Fibroblast of lung (primary cell): Measurements from ENCODE around the gene TMEM255B. TPM values are rescaled to one million over a fixed set of nuclear protein-coding genes. Genes with fewer than 3 reads are reported as not detected.

Source experiments
- DNase-seq, 2 donors: peaks; one replicate each; pipeline versions ENCODE4 v3.0.0 to v3.0.0-alpha.2; 2010; ENCODE audit warnings: low read depth in 2 of 2
- H2AFZ ChIP-seq: 2 replicates; pipeline ENCODE4 v1.5.1; 2012; ENCODE audit warnings: low read length, control low read depth, inconsistent platforms
- H3K27ac ChIP-seq: 2 replicates; pipeline ENCODE4 v1.5.1; 2011; ENCODE audit warnings: low read length, control low read depth; ENCODE audit not compliant: insufficient read depth
- H3K27me3 ChIP-seq: 2 replicates; pipeline ENCODE4 v1.5.1; 2011; ENCODE audit warnings: mild to moderate bottlenecking, low read length; ENCODE audit not compliant: control insufficient read depth, insufficient read depth
- H3K36me3 ChIP-seq: 2 replicates; pipeline ENCODE4 v1.5.1; 2011; ENCODE audit warnings: low read length; ENCODE audit not compliant: control insufficient read depth, insufficient read depth
- H3K4me1 ChIP-seq: 2 replicates; pipeline ENCODE4 v1.5.1; 2011; ENCODE audit warnings: low read length; ENCODE audit not compliant: control insufficient read depth, insufficient read depth; ENCODE audit errors: extremely low read depth
- H3K4me2 ChIP-seq: 2 replicates; pipeline ENCODE4 v1.5.1; 2011; ENCODE audit warnings: low read length, control low read depth; ENCODE audit not compliant: insufficient read depth; ENCODE audit errors: extremely low read depth
- H3K4me3 ChIP-seq, 4 experiments: fragments of 200-600 bp in 1 of 4; sonication (generic) in 1 of 4; replicated peaks in 1 of 4; 2 replicates each; pipeline ENCODE4 v1.5.1; 2011 to 2016; ENCODE audit warnings: low read length in 4 of 4, low read depth in 3 of 4, mild to moderate bottlenecking in 3 of 4, control low read depth in 2 of 4, inconsistent platforms in 1 of 4, mixed read lengths in 1 of 4; ENCODE audit not compliant: insufficient read depth in 1 of 4; ENCODE audit errors: control extremely low read depth in 1 of 4
- H3K79me2 ChIP-seq: 2 replicates; pipeline ENCODE4 v1.5.1; 2012; ENCODE audit warnings: mild to moderate bottlenecking, low read length, inconsistent platforms; ENCODE audit not compliant: control insufficient read depth, insufficient read depth
- H3K9ac ChIP-seq: 2 replicates; pipeline ENCODE4 v1.5.1; 2011; ENCODE audit warnings: mild to moderate bottlenecking, low read length, control low read depth; ENCODE audit not compliant: insufficient read depth
- H3K9me3 ChIP-seq: 2 replicates; pipeline ENCODE4 v1.5.1; 2012; ENCODE audit warnings: low read depth, low read length; ENCODE audit not compliant: control insufficient read depth, insufficient read depth
- H4K20me1 ChIP-seq: 2 replicates; pipeline ENCODE4 v1.5.1; 2011; ENCODE audit warnings: low read length; ENCODE audit not compliant: control insufficient read depth, insufficient read depth; ENCODE audit errors: extremely low read depth
- EZH2 ChIP-seq: IDR thresholded peaks from 2 replicates; pipeline ENCODE4 v1.5.1; 2012; ENCODE audit warnings: low read length, control low read depth, mild to moderate bottlenecking; ENCODE audit errors: missing control alignments
- polyA plus RNA-seq, 2 donors: library from polyadenylated mRNA; depleted of rRNA in 1 of 2; stranded (reverse) in 1 of 2; unstranded in 1 of 2; fragments of >200 nt; gene quantifications; 2 replicates each; pipeline ENCODE4 v1.2.1, GENCODE V29; 2011 to 2012; ENCODE audit warnings: missing spikeins in 1 of 2
- total RNA-seq: library from RNA; depleted of rRNA; stranded (reverse); fragments of >200 nt; gene quantifications from 2 replicates; pipeline ENCODE4 v1.2.1, GENCODE V29; 2014
- TF ChIP-seq, protein P1 (sequence below), 2 donors: IDR thresholded peaks in 1 of 2; conservative IDR thresholded peaks in 1 of 2; 1 replicate in 1 of 2; 2 replicates in 1 of 2; pipeline ENCODE4 v1.5.1; 2011 to 2012; ENCODE audit warnings: low read length in 2 of 2, control low read depth in 1 of 2, inconsistent platforms in 1 of 2, low read depth in 1 of 2, mild to moderate bottlenecking in 1 of 2

The TMEM255B gene
- total and polyA plus RNA-seq, 2 donors (not counting 1 experiment from before 2014, with no cell fraction given) = 2.4 to 10.4 TPM

GRCh38 chr13:113834496-113835200 lies 75.6 kb downstream of the TMEM255B start:
- H3K4me1 ChIP-seq = peaks cover 24% of the 10 kb centered on the region
- H2AFZ ChIP-seq = no peak overlapping the region
- no peak overlapping the region for H3K27ac ChIP-seq
- H3K36me3 ChIP-seq = peaks cover 42% of the 10 kb centered on the region
- H3K4me2 ChIP-seq = no peak overlapping the region
- peaks cover 12% of the 10 kb centered on the region for H3K79me2 ChIP-seq
- no peaks in the 10 kb centered on the region for H3K27me3 ChIP-seq
- H4K20me1 ChIP-seq = no peaks in the 10 kb centered on the region
- H3K4me3 ChIP-seq = no peak overlapping the region
- H3K9me3 ChIP-seq = no peaks in the 10 kb centered on the region
- no peak for TF ChIP-seq EZH2
- TF ChIP-seq, protein P1, sequence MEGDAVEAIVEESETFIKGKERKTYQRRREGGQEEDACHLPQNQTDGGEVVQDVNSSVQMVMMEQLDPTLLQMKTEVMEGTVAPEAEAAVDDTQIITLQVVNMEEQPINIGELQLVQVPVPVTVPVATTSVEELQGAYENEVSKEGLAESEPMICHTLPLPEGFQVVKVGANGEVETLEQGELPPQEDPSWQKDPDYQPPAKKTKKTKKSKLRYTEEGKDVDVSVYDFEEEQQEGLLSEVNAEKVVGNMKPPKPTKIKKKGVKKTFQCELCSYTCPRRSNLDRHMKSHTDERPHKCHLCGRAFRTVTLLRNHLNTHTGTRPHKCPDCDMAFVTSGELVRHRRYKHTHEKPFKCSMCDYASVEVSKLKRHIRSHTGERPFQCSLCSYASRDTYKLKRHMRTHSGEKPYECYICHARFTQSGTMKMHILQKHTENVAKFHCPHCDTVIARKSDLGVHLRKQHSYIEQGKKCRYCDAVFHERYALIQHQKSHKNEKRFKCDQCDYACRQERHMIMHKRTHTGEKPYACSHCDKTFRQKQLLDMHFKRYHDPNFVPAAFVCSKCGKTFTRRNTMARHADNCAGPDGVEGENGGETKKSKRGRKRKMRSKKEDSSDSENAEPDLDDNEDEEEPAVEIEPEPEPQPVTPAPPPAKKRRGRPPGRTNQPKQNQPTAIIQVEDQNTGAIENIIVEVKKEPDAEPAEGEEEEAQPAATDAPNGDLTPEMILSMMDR (conservative IDR thresholded peaks at IDR 0.05 in 1 of 2, IDR thresholded peaks at IDR 0.05 in 1 of 2; ENCODE audit: low read depth in 1 of 2, low read length in 2 of 2) = no peak
- no peak overlapping the region for H3K9ac ChIP-seq
- no peak for DNase-seq

GRCh38 chr13:113835461-113836270 lies 76.6 kb downstream of the TMEM255B start:
- Histone ChIP-seq H2AFZ (no peak overlapping the region), H4K20me1 (no peaks in the 10 kb centered on the region), H3K79me2 (peaks cover 20% of the 10 kb centered on the region), H3K9me3 (no peaks in the 10 kb centered on the region), H3K27ac (peak overlapping the region; percentile 28), H3K27me3 (no peaks in the 10 kb centered on the region), H3K4me1 (peaks cover 33% of the 10 kb centered on the region), H3K4me3 (no peak overlapping the region), H3K9ac (no peak overlapping the region), H3K4me2 (no peak overlapping the region), H3K36me3 (peaks cover 45% of the 10 kb centered on the region)
- no peak for TF ChIP-seq EZH2
- TF ChIP-seq, protein P1 (conservative IDR thresholded peaks at IDR 0.05 in 1 of 2, IDR thresholded peaks at IDR 0.05 in 1 of 2; ENCODE audit: low read depth in 1 of 2, low read length in 2 of 2) = no peak
- DNase-seq = peak; percentile 74 to 75
